IMR-90 (cell line): ENCODE data around the gene NIPSNAP2.

Experiments used
- FOS ChIP-seq: fragments of 150-350 bp; IDR thresholded peaks from 2 replicates; pipeline ENCODE4 v1.6.1; 2016; ENCODE audit warnings: low read depth, low read length
- MAFK ChIP-seq: IDR thresholded peaks from 2 replicates; pipeline ENCODE4 v1.6.1; 2012; ENCODE audit warnings: low read depth, low read length, improper control_type of control experiment
- RAD21 ChIP-seq: IDR thresholded peaks from 2 replicates; pipeline ENCODE4 v1.6.1; 2012; ENCODE audit warnings: low read length, improper control_type of control experiment
- TF ChIP-seq, protein P1 (sequence below): conservative IDR thresholded peaks from 2 replicates; pipeline ENCODE4 v1.5.1; 2012; ENCODE audit warnings: mild to moderate bottlenecking, low read depth, low read length, improper control_type of control experiment

DNA sequence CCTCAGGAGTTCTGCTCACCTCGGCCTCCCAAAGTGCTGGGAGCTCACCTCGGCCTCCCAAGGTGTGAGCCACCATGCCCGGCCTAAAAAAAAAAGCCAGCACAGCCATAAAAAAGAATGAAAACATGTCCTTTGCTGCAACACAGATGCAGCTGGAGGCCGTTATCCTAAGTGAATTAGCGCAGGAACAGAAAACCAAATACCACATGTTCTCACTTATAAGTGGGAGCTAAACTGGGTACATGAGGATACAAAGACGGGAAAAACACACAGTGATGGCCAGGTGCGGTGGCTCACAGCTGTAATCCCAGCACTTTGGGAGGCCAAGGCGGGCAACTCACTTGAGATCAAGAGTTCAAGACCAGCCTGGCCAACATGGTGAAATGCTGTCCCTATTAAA lies 66.0 kb downstream of the NIPSNAP2 start:
- TF ChIP-seq MAFK (no peak), FOS (no peak), RAD21 (no peak)
- TF ChIP-seq, protein P1, sequence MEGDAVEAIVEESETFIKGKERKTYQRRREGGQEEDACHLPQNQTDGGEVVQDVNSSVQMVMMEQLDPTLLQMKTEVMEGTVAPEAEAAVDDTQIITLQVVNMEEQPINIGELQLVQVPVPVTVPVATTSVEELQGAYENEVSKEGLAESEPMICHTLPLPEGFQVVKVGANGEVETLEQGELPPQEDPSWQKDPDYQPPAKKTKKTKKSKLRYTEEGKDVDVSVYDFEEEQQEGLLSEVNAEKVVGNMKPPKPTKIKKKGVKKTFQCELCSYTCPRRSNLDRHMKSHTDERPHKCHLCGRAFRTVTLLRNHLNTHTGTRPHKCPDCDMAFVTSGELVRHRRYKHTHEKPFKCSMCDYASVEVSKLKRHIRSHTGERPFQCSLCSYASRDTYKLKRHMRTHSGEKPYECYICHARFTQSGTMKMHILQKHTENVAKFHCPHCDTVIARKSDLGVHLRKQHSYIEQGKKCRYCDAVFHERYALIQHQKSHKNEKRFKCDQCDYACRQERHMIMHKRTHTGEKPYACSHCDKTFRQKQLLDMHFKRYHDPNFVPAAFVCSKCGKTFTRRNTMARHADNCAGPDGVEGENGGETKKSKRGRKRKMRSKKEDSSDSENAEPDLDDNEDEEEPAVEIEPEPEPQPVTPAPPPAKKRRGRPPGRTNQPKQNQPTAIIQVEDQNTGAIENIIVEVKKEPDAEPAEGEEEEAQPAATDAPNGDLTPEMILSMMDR, result no peak
